GM19452 (cell line): Measurements from ENCODE around the gene BLTP2.

Experiments used
- ATAC-seq: cut with Tn5 transposase; IDR thresholded peaks from one replicate; pipeline ENCODE4 v1.9.1; 2021; ENCODE audit not compliant: unreplicated experiment

The BLTP2 gene

GRCh38 chr17:28599311-28600184 lies 45.4 kb downstream of the BLTP2 start:
- ATAC-seq, result peak; percentile 56

- peak; percentile 75 for ATAC-seq
Measured at GRCh38 chr17:28598799-28599310, 46.1 kb downstream of the BLTP2 start, which contains the start of gene SPAG5. TSS of gene SPAG5 (minus strand) at chr17:28599025. CDS start at chr17:28598946, 79 bp downstream.

- ATAC-seq, result no peak
Measured at GRCh38 chr17:28598389-28598788, 46.6 kb downstream of the BLTP2 start.

GRCh38 chr17:28597606-28598383 lies 47.2 kb downstream of the BLTP2 start:
- no peak for ATAC-seq
